Naive thymus-derived CD8-positive, alpha-beta T cell (primary cell): ENCODE measurements around the gene AKAP6. TPM values are rescaled to one million over a fixed set of nuclear protein-coding genes. Genes with fewer than 3 reads are reported as not detected.

ENCODE experiments used
- ATAC-seq, 2 donors: fragments of 150-1000 bp; cut with Tn5 transposase in 1 of 2; sonication (Bioruptor Pico), chemical (Tn5 transposase) in 1 of 2; 1 replicate in 1 of 2; 2 replicates in 1 of 2; pipeline ENCODE4 v1.10.0; 2021; ENCODE audit warnings: mild to moderate bottlenecking in 2 of 2, moderate library complexity in 2 of 2
- POLR2A ChIA-PET: fragments of 350-600 bp; sonication (Branson Sonifier 250); formaldehyde crosslinking; loops from one replicate; lab custom pipeline; 2021; ENCODE audit warnings: antibody characterized with exemption; lab: Charles Lee
- DNase-seq, 10 donors: peaks; one replicate each; pipeline versions ENCODE4 v3.0.0 to v3.0.0-alpha.2; 2020 to 2022
- H3K27ac Mint-ChIP-seq, 10 donors: one replicate each; pipeline ENCODE4 v1.8.0; 2020 to 2022; ENCODE audit warnings: mild to moderate bottlenecking in 10 of 10, mixed read lengths in 10 of 10, moderate library complexity in 4 of 10, inconsistent platforms in 1 of 10
- H3K27me3 Mint-ChIP-seq, 5 donors: one replicate each; pipeline ENCODE4 v1.8.0; 2021 to 2022; ENCODE audit warnings: mixed read lengths in 5 of 5
- H3K36me3 Mint-ChIP-seq, 3 donors: one replicate each; pipeline ENCODE4 v1.8.0; 2020 to 2022; ENCODE audit warnings: mixed read lengths in 3 of 3, mild to moderate bottlenecking in 2 of 3, inconsistent platforms in 1 of 3
- H3K4me1 Mint-ChIP-seq, 4 donors: one replicate each; pipeline ENCODE4 v1.8.0; 2021 to 2022; ENCODE audit warnings: mixed read lengths in 4 of 4
- H3K4me3 Mint-ChIP-seq, 10 donors: one replicate each; pipeline ENCODE4 v1.8.0; 2020 to 2022; ENCODE audit warnings: mild to moderate bottlenecking in 10 of 10, mixed read lengths in 10 of 10, moderate library complexity in 6 of 10, inconsistent platforms in 1 of 10
- H3K9me3 Mint-ChIP-seq, 9 donors: one replicate each; pipeline ENCODE4 v1.8.0; 2020 to 2022; ENCODE audit warnings: mixed read lengths in 9 of 9, mild to moderate bottlenecking in 3 of 9, inconsistent platforms in 1 of 9, moderate library complexity in 1 of 9
- polyA plus RNA-seq, 3 donors: library from polyadenylated mRNA; unstranded; fragments of 300-500 nt; fragmentation: Illumina TruSeq; gene quantifications; one replicate each; pipeline ENCODE4 v1.2.3, GENCODE V29; 2021
- total RNA-seq, 8 experiments: library from RNA in 2 of 8; stranded (reverse) in 2 of 8; gene quantifications; one replicate each; pipeline ENCODE4 v1.2.3 and lab custom pipeline; 2021 to 2026

AKAP6 gene
- total and polyA plus RNA-seq, 5 experiments from 2014 or later = 1.4 to 4.6 (median 3.2) TPM

GRCh38 chr14:32702562-32702961, 373.5 kb downstream of the AKAP6 start:
- Mint-ChIP-seq H3K4me1 (no peaks in the 10 kb centered on the region), H3K36me3 (peaks cover 0 to 4% (median 0%) of the 10 kb centered on the region in 3 donors), H3K9me3 (no peaks in the 10 kb centered on the region), H3K4me3 (no peak overlapping the region), H3K27ac (no peak overlapping the region), H3K27me3 (peaks cover 0 to 4% (median 0%) of the 10 kb centered on the region in 5 donors)
- ATAC-seq = no peak
- POLR2A ChIA-PET = no interaction called here
- no peak for DNase-seq

- H3K4me1 Mint-ChIP-seq = no peaks in the 10 kb centered on the region
- peaks cover 0 to 8% (median 0%) of the 10 kb centered on the region in 5 donors for H3K27me3 Mint-ChIP-seq
- ATAC-seq = no peak
- no peaks in the 10 kb centered on the region for H3K9me3 Mint-ChIP-seq
- POLR2A ChIA-PET = no interaction called here
- peaks cover 0 to 4% (median 0%) of the 10 kb centered on the region in 3 donors for H3K36me3 Mint-ChIP-seq
- H3K27ac Mint-ChIP-seq = no peak overlapping the region
- DNase-seq = no peak
- no peak overlapping the region for H3K4me3 Mint-ChIP-seq
Measured at GRCh38 chr14:32703183-32703621, 374.1 kb downstream of the AKAP6 start.

- ATAC-seq (no peak), DNase-seq (no peak)
- POLR2A ChIA-PET = no interaction called here
- peaks cover 0 to 4% (median 0%) of the 10 kb centered on the region in 5 donors for H3K27me3 Mint-ChIP-seq
- no peak overlapping the region for H3K27ac Mint-ChIP-seq
- H3K36me3 Mint-ChIP-seq = no peaks in the 10 kb centered on the region
- no peaks in the 10 kb centered on the region for H3K9me3 Mint-ChIP-seq
- H3K4me3 Mint-ChIP-seq = no peak overlapping the region
- H3K4me1 Mint-ChIP-seq = no peaks in the 10 kb centered on the region
Measured at GRCh38 chr14:32706721-32707519, 377.8 kb downstream of the AKAP6 start.

DNA sequence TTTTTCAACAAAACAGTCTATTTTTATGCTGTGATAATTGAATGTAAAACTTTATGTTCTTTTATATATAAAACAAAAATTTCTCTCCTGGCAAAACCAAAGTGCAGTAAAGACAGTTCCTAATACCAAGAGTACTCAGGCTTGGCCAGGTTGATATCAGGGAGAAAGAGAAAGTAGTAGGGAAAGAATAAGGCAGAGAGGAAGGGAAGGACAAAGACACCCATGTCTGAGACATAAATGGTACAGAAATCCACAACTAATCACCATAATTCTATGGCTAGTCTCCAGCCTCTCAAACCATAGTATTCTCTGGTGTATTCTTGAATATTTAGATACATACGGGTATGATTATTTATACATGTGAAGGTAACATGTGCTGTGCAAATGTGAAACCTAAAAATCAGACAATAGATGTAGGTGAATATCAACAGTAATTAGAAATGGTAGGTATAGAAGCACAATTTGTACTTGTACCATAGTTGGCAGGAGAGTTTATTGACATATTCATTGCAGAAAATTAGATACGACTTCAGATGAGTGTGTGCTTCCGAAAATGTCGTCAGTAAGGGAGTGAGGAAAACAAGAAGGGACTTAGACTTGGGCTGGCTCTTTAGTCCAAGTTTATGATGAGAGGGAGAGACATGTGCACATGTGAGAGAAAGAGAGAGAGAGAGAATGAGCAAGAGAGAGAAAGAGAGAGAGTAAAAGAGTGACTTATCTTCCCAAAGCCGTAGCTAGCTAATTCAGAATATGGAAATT, 378.8 kb downstream of the AKAP6 start:
- Mint-ChIP-seq H3K4me3 (no peak overlapping the region), H3K27me3 (peaks cover 0 to 4% (median 0%) of the 10 kb centered on the region in 5 donors), H3K27ac (no peak overlapping the region), H3K9me3 (no peaks in the 10 kb centered on the region), H3K36me3 (no peaks in the 10 kb centered on the region), H3K4me1 (no peaks in the 10 kb centered on the region)
- POLR2A ChIA-PET = no interaction called here
- no peak for ATAC-seq
- DNase-seq = no peak

GRCh38 chr14:32709027-32709426, 379.9 kb downstream of the AKAP6 start:
- no peak overlapping the region for H3K4me3 Mint-ChIP-seq
- no peaks in the 10 kb centered on the region for H3K9me3 Mint-ChIP-seq
- no peak overlapping the region for H3K27ac Mint-ChIP-seq
- DNase-seq = no peak
- no peak for ATAC-seq
- H3K36me3 Mint-ChIP-seq = no peaks in the 10 kb centered on the region
- H3K27me3 Mint-ChIP-seq = peaks cover 0 to 4% (median 0%) of the 10 kb centered on the region in 5 donors
- POLR2A ChIA-PET = no interaction called here
- H3K4me1 Mint-ChIP-seq = no peaks in the 10 kb centered on the region

GRCh38 chr14:32710231-32710671, 381.2 kb downstream of the AKAP6 start:
- ATAC-seq = no peak
- Mint-ChIP-seq H3K27ac (no peak overlapping the region), H3K9me3 (no peaks in the 10 kb centered on the region), H3K27me3 (peaks cover 0 to 4% (median 0%) of the 10 kb centered on the region in 5 donors), H3K4me1 (no peaks in the 10 kb centered on the region), H3K36me3 (no peaks in the 10 kb centered on the region), H3K4me3 (no peak overlapping the region)
- POLR2A ChIA-PET = no interaction called here
- DNase-seq = no peak

- Mint-ChIP-seq H3K27me3 (peaks cover 0 to 4% (median 0%) of the 10 kb centered on the region in 5 donors), H3K4me1 (no peaks in the 10 kb centered on the region), H3K4me3 (no peak overlapping the region), H3K9me3 (no peaks in the 10 kb centered on the region), H3K27ac (no peak overlapping the region), H3K36me3 (no peaks in the 10 kb centered on the region)
- ATAC-seq = no peak
- POLR2A ChIA-PET = no interaction called here
- DNase-seq = no peak
Measured at GRCh38 chr14:32710731-32711680, 381.9 kb downstream of the AKAP6 start.

DNA sequence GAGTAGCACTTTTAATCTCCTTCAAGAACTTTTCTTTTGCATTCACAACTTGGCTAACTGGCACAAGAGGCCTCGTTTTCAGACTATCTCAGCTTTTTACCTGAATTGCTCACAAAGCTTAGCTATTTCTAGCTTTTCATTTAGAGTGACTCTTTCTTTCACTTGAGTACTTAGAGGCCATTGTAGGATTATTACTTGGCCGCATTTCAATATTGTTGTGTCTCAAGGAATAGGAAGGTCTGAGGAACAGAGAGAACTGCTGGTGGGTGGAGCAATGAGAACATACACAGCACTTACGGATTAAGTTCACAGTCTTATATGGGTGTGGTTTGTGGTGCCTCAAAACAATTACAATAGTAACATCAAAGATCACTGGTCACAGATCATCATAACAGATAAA, 384.8 kb downstream of the AKAP6 start:
- Mint-ChIP-seq H3K36me3 (no peaks in the 10 kb centered on the region), H3K9me3 (no peaks in the 10 kb centered on the region), H3K27ac (no peak overlapping the region), H3K4me3 (no peak overlapping the region), H3K27me3 (no peaks in the 10 kb centered on the region), H3K4me1 (no peaks in the 10 kb centered on the region)
- no peak for DNase-seq
- POLR2A ChIA-PET = no interaction called here
- no peak for ATAC-seq

GRCh38 chr14:32719601-32720000, 390.5 kb downstream of the AKAP6 start:
- Mint-ChIP-seq H3K36me3 (no peaks in the 10 kb centered on the region), H3K4me1 (no peaks in the 10 kb centered on the region), H3K4me3 (no peak overlapping the region), H3K9me3 (peaks cover 0 to 3% (median 0%) of the 10 kb centered on the region in 9 donors), H3K27ac (no peak overlapping the region), H3K27me3 (peaks cover 0 to 3% (median 2%) of the 10 kb centered on the region in 5 donors)
- DNase-seq = no peak
- POLR2A ChIA-PET = no interaction called here
- no peak for ATAC-seq

DNA sequence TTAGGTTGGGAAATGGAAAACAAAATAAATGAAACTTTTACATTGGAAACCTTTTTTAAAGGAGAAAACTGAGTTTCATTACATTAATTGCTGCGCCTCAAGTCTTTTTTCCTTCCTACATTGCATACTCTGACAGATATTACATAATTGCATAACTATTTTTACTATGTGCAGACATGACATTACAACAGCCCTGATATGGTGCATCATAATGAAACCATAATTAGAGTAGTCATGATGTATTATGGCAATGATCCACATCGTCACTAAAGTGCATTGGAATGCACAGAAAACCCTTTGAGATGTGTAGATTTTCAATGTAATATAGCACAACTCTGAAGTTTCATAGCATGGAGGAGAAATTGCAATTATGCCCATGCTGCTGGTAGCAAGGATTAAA, 391.8 kb downstream of the AKAP6 start:
- Mint-ChIP-seq H3K27me3 (peaks cover 0 to 3% (median 2%) of the 10 kb centered on the region in 5 donors), H3K9me3 (peaks cover 0 to 3% (median 0%) of the 10 kb centered on the region in 9 donors), H3K36me3 (peaks cover 0 to 4% (median 0%) of the 10 kb centered on the region in 3 donors), H3K4me3 (no peak overlapping the region), H3K4me1 (no peaks in the 10 kb centered on the region), H3K27ac (no peak overlapping the region)
- DNase-seq (no peak), ATAC-seq (no peak)
- POLR2A ChIA-PET = no interaction called here

- Mint-ChIP-seq H3K27me3 (peaks cover 0 to 3% (median 2%) of the 10 kb centered on the region in 5 donors), H3K4me1 (no peaks in the 10 kb centered on the region), H3K36me3 (peaks cover 0 to 4% (median 0%) of the 10 kb centered on the region in 3 donors), H3K4me3 (no peak overlapping the region), H3K27ac (no peak overlapping the region), H3K9me3 (peaks cover 0 to 3% (median 0%) of the 10 kb centered on the region in 9 donors)
- ATAC-seq = no peak
- DNase-seq = no peak
- POLR2A ChIA-PET = no interaction called here
Measured at GRCh38 chr14:32722631-32723183, 393.6 kb downstream of the AKAP6 start.

DNA sequence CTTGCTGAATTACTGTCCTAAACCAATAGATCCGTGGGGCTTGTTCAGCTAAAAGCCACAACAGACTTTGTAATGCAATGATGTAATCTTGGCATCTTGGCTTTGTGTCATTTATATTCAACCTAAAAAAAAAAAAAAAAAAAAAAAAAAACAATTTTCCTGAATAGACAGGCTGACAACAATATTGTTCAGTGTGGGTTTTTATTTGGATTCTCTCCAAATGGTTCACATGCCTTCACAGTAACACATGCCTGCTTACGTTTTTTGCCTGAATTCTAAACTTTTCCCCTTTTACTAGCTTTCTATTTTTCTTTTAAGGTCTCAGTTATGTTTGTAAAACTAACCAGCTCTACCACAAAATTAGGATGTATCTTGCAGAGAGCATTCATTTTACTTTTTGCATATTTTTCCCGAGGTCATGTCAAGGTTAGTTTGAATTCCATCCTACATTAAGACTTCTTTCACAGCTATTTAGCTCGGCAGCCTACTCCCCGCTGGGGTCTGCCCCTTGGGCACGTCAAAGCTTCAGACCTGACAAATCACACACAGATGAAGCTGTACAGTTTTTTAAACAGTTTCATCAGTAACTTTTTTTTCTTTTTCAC, 395.9 kb downstream of the AKAP6 start:
- no peak for DNase-seq
- peaks cover 0 to 3% (median 2%) of the 10 kb centered on the region in 5 donors for H3K27me3 Mint-ChIP-seq
- no peaks in the 10 kb centered on the region for H3K4me1 Mint-ChIP-seq
- H3K9me3 Mint-ChIP-seq = peaks cover 0 to 6% (median 0%) of the 10 kb centered on the region in 9 donors
- H3K4me3 Mint-ChIP-seq = no peak overlapping the region
- POLR2A ChIA-PET = no interaction called here
- ATAC-seq = no peak
- H3K36me3 Mint-ChIP-seq = peaks cover 0 to 4% (median 0%) of the 10 kb centered on the region in 3 donors
- no peak overlapping the region for H3K27ac Mint-ChIP-seq
